CD14-positive monocyte (primary cell): ENCODE measurements around the gene LRIG1. TPM values are rescaled to one million over a fixed set of nuclear protein-coding genes. Genes with fewer than 3 reads are reported as not detected.
A peak's percentile ranks its signal among the peaks of the same experiment; 100 is the strongest.

Experiments
- DNase-seq, 3 donors: peaks; one replicate each; pipeline ENCODE4 v3.0.0-alpha.2; 2011 to 2022
- H2AFZ ChIP-seq: 2 replicates; pipeline ENCODE4 v1.6.0; 2012; ENCODE audit warnings: mild to moderate bottlenecking, low read depth, low read length, inconsistent platforms; ENCODE audit not compliant: insufficient read depth, poor library complexity, severe bottlenecking
- H3K27ac ChIP-seq, 2 donors: 1 replicate in 1 of 2; 2 replicates in 1 of 2; pipeline ENCODE4 v1.5.1; 2012 to 2013; ENCODE audit warnings: low read length in 2 of 2, control low read depth in 1 of 2, inconsistent platforms in 1 of 2, low read depth in 1 of 2, mild to moderate bottlenecking in 1 of 2
- H3K27me3 ChIP-seq, 2 donors: one replicate each; pipeline versions ENCODE4 v1.6.0 to v1.6.1; 2011 to 2013; ENCODE audit warnings: low read length in 2 of 2; ENCODE audit not compliant: control insufficient read depth in 2 of 2, insufficient read depth in 2 of 2
- H3K36me3 ChIP-seq, 2 donors: replicated peaks in 1 of 2; 1 replicate in 1 of 2; 2 replicates in 1 of 2; pipeline versions ENCODE4 v1.5.1 to v1.6.1; 2012 to 2013; ENCODE audit warnings: low read length in 2 of 2, control low read depth in 1 of 2, inconsistent platforms in 1 of 2, mild to moderate bottlenecking in 1 of 2; ENCODE audit not compliant: insufficient read depth in 2 of 2, control insufficient read depth in 1 of 2
- H3K4me1 ChIP-seq, 2 donors: 1 replicate in 1 of 2; 2 replicates in 1 of 2; pipeline versions ENCODE4 v1.5.1 to v1.6.1; 2012 to 2013; ENCODE audit warnings: low read length in 2 of 2, control low read depth in 1 of 2, inconsistent platforms in 1 of 2, mild to moderate bottlenecking in 1 of 2, moderate library complexity in 1 of 2; ENCODE audit not compliant: insufficient read depth in 2 of 2, control insufficient read depth in 1 of 2
- H3K4me2 ChIP-seq: replicated peaks from 2 replicates; pipeline ENCODE3; 2012; ENCODE audit warnings: low read length, moderate library complexity, mild to moderate bottlenecking; ENCODE audit not compliant: poor library complexity, severe bottlenecking; ENCODE audit errors: extremely low read depth
- H3K4me3 ChIP-seq, 3 experiments: fragments of 200-600 bp in 1 of 3; sonication (generic) in 1 of 3; replicated peaks in 1 of 3; 1 replicate in 2 of 3; 2 replicates in 1 of 3; pipeline ENCODE4 v1.5.1; 2011 to 2013; ENCODE audit warnings: low read length in 3 of 3, mild to moderate bottlenecking in 3 of 3, control low read depth in 2 of 3, low read depth in 2 of 3, inconsistent platforms in 1 of 3, moderate library complexity in 1 of 3
- H3K79me2 ChIP-seq: 2 replicates; pipeline ENCODE4 v1.6.0; 2012; ENCODE audit warnings: mild to moderate bottlenecking, control low read depth, inconsistent platforms, low read length, moderate library complexity; ENCODE audit not compliant: insufficient read depth
- H3K9ac ChIP-seq: 2 replicates; pipeline ENCODE4 v1.6.0; 2017; ENCODE audit warnings: low read length, mild to moderate bottlenecking; ENCODE audit not compliant: insufficient read depth, poor library complexity, severe bottlenecking
- H3K9me3 ChIP-seq, 2 donors: replicated peaks in 1 of 2; 1 replicate in 1 of 2; 2 replicates in 1 of 2; pipeline versions ENCODE4 v1.5.1 to v1.6.1; 2012 to 2013; ENCODE audit warnings: low read length in 2 of 2, control low read depth in 1 of 2; ENCODE audit not compliant: control insufficient read depth in 1 of 2, insufficient read depth in 1 of 2
- H4K20me1 ChIP-seq: 2 replicates; pipeline ENCODE4 v1.6.0; 2012; ENCODE audit warnings: mild to moderate bottlenecking, low read length, control low read depth, moderate library complexity; ENCODE audit not compliant: insufficient read depth
- H3K27ac Mint-ChIP-seq, 7 donors: one replicate each; pipeline ENCODE4 v1.8.0; 2020; ENCODE audit warnings: mild to moderate bottlenecking in 7 of 7, mixed read lengths in 7 of 7, moderate library complexity in 6 of 7, inconsistent platforms in 2 of 7
- H3K27me3 Mint-ChIP-seq, 3 donors: one replicate each; pipeline ENCODE4 v1.8.0; 2021 to 2022; ENCODE audit warnings: low read depth in 3 of 3, mild to moderate bottlenecking in 3 of 3, mixed read lengths in 3 of 3, moderate library complexity in 3 of 3, inconsistent platforms in 1 of 3
- H3K36me3 Mint-ChIP-seq, 2 donors: one replicate each; pipeline ENCODE4 v1.8.0; 2020; ENCODE audit warnings: mixed read lengths in 2 of 2, inconsistent platforms in 1 of 2, mild to moderate bottlenecking in 1 of 2
- H3K4me1 Mint-ChIP-seq: one replicate; pipeline ENCODE4 v1.8.0; 2020; ENCODE audit warnings: mild to moderate bottlenecking, mixed read lengths
- H3K4me3 Mint-ChIP-seq, 2 donors: one replicate each; pipeline ENCODE4 v1.8.0; 2020; ENCODE audit warnings: mild to moderate bottlenecking in 2 of 2, mixed read lengths in 2 of 2, moderate library complexity in 1 of 2
- H3K9me3 Mint-ChIP-seq, 7 donors: one replicate each; pipeline ENCODE4 v1.8.0; 2020 to 2022; ENCODE audit warnings: mixed read lengths in 7 of 7, mild to moderate bottlenecking in 6 of 7, moderate library complexity in 6 of 7, inconsistent platforms in 2 of 7
- WGBS: methylation state at CpG from one replicate; pipeline ENCODE4 v1.1.5; 2013; ENCODE audit warnings: missing lambda C conversion rate; ENCODE audit not compliant: insufficient coverage; 5-methylcytosine and 5-hydroxymethylcytosine counted together
- intact Hi-C, 2 donors: fragments of 100-400 bp; cut with micrococcal nuclease; formaldehyde crosslinking; loops; one replicate each; pipeline versions ENCODE4 v1.15.0 to v1.15.1; 2023
- polyA plus RNA-seq, 3 donors: library from polyadenylated mRNA; depleted of rRNA in 1 of 3; unstranded in 2 of 3; stranded (reverse) in 1 of 3; fragments of 300-500 nt in 2 of 3; fragments of >200 nt in 1 of 3; fragmentation: Illumina TruSeq in 2 of 3; gene quantifications; 1 replicate in 2 of 3; 2 replicates in 1 of 3; pipeline ENCODE4 v1.2.3, GENCODE V29; 2012 to 2021
- TF ChIP-seq, protein P1 (sequence below): fragments of 200-600 bp; IDR thresholded peaks from one replicate; pipeline ENCODE4 v1.8.0; 2022; ENCODE audit warnings: antibody characterized with exemption, mild to moderate bottlenecking

The LRIG1 gene
- polyA plus RNA-seq, 3 donors, result 0.82 to 1.9 (median 1.0) TPM

DNA sequence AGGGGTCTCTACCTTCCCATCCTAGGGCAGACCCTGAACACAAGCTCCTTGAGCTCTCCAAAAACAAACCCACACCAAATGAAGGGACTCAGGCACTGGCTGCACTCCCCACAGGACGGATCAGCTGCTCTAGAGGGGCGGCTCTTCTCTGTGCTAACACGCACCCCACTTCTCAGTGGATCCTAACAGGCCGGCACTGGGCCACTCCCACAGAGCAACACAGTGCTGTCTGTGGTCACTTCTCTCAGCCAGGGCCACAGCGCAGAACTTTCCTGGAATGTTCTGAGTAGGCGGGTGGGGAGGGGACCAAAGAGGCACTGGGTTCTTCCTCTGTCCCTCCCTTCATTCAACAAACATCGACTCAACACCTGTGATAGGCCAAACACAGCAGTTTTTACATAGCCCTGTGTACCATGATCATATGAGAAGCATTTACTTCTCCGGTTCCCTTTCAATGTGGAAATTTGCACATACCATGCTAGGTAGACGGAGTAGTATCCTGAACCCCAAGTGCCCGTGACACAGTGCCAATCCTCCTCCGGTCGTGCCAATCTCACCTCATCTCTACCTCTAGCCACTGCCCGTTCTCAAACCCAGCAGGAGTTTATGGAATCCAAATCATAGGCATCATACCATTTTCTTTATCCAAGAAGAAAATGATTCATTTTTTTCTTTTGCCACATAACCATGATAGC lies 98.1 kb downstream of the LRIG1 start:
- H3K4me2 ChIP-seq, result no peak overlapping the region
- no peak for DNase-seq
- Mint-ChIP-seq H3K36me3 (peaks cover 4 to 7% of the 10 kb centered on the region in 2 donors), H3K9me3 (peaks cover 0 to 3% (median 0%) of the 10 kb centered on the region in 7 donors), H3K27me3 (peaks cover 0 to 2% (median 1%) of the 10 kb centered on the region in 3 donors), H3K4me1 (peaks cover 5% of the 10 kb centered on the region), H3K4me3 (no peak overlapping the region), H3K27ac (peak overlapping the region in 1 of 7 donors; percentile 11)
- H2AFZ ChIP-seq, result no peak overlapping the region
- H4K20me1 ChIP-seq, result no peaks in the 10 kb centered on the region
- intact Hi-C loops, result no loop called here
- H3K79me2 ChIP-seq, result no peaks in the 10 kb centered on the region
- H3K36me3 ChIP-seq, result no peaks in the 10 kb centered on the region
- peaks cover 4 to 7% of the 10 kb centered on the region in 2 donors for H3K4me1 ChIP-seq
- no peak overlapping the region for H3K9ac ChIP-seq
- no peak overlapping the region for H3K4me3 ChIP-seq
- no peak overlapping the region for H3K27ac ChIP-seq
- H3K27me3 ChIP-seq, result no peaks in the 10 kb centered on the region
- WGBS, result 99% methylated on average over 6 of the region's 13 CpGs
- H3K9me3 ChIP-seq, result no peaks in the 10 kb centered on the region
- TF ChIP-seq, protein P1, sequence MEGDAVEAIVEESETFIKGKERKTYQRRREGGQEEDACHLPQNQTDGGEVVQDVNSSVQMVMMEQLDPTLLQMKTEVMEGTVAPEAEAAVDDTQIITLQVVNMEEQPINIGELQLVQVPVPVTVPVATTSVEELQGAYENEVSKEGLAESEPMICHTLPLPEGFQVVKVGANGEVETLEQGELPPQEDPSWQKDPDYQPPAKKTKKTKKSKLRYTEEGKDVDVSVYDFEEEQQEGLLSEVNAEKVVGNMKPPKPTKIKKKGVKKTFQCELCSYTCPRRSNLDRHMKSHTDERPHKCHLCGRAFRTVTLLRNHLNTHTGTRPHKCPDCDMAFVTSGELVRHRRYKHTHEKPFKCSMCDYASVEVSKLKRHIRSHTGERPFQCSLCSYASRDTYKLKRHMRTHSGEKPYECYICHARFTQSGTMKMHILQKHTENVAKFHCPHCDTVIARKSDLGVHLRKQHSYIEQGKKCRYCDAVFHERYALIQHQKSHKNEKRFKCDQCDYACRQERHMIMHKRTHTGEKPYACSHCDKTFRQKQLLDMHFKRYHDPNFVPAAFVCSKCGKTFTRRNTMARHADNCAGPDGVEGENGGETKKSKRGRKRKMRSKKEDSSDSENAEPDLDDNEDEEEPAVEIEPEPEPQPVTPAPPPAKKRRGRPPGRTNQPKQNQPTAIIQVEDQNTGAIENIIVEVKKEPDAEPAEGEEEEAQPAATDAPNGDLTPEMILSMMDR, result no peak

DNA sequence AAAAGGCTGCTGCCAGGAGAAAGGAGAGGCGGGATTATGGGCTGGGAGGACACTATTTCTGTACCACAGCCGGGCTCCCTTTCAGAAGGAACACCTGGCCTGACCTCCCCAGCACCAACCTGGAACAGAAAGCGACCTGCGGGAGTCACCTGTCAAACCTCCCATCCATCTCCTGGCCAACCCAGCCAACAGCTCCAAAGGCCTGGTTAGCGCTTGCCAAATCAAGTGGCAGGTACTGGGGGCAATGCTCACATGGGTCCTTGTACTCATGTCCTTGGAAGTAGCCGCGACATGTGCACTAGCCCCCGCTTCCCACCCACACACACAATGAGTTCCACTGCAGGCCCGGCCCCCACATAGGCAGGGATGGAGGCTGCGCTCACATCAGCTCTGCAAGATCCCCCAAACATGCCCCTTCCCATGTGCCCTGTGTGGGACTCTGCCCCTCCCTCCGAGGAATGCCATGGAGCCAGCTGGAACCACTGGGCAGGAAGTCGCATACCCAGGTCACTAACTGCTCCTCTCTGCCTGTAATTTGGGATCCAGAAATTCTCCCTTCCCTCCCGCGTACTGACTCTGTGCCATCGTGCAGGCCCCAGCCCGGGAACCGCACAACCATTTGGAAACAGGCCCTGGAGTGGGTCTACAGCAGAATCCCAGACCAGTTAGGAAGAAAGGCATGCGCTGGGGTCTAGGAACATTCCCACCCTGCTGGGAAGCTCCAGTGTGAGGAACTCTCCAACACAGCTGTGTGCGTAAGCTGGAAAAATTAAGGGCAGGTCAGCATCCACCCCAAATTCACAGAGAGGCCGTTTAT lies 98.9 kb downstream of the LRIG1 start:
- no peak overlapping the region for H3K4me3 ChIP-seq
- DNase-seq, result no peak
- H3K4me1 Mint-ChIP-seq, result peaks cover 9% of the 10 kb centered on the region
- H3K9me3 Mint-ChIP-seq, result peaks cover 0 to 3% (median 0%) of the 10 kb centered on the region in 7 donors
- peaks cover 0 to 2% (median 1%) of the 10 kb centered on the region in 3 donors for H3K27me3 Mint-ChIP-seq
- intact Hi-C loops, result no loop called here
- no peak overlapping the region for H3K27ac ChIP-seq
- no peak overlapping the region for H3K4me2 ChIP-seq
- TF ChIP-seq, protein P1, result no peak
- WGBS, result 97% methylated on average over 18 of the region's 20 CpGs
- no peaks in the 10 kb centered on the region for H3K79me2 ChIP-seq
- no peaks in the 10 kb centered on the region for H3K36me3 ChIP-seq
- H3K27ac Mint-ChIP-seq, result no peak overlapping the region
- no peaks in the 10 kb centered on the region for H3K27me3 ChIP-seq
- peaks cover 4 to 7% of the 10 kb centered on the region in 2 donors for H3K36me3 Mint-ChIP-seq
- no peak overlapping the region for H3K4me3 Mint-ChIP-seq
- H2AFZ ChIP-seq, result no peak overlapping the region
- no peaks in the 10 kb centered on the region for H4K20me1 ChIP-seq
- no peaks in the 10 kb centered on the region for H3K9me3 ChIP-seq
- H3K9ac ChIP-seq, result no peak overlapping the region
- peaks cover 8 to 11% of the 10 kb centered on the region in 2 donors for H3K4me1 ChIP-seq
